ENCODE measurements around the gene ADRA2C.
A peak's percentile ranks its signal among the peaks of the same experiment; 100 is the strongest.

The ADRA2C gene

DNA sequence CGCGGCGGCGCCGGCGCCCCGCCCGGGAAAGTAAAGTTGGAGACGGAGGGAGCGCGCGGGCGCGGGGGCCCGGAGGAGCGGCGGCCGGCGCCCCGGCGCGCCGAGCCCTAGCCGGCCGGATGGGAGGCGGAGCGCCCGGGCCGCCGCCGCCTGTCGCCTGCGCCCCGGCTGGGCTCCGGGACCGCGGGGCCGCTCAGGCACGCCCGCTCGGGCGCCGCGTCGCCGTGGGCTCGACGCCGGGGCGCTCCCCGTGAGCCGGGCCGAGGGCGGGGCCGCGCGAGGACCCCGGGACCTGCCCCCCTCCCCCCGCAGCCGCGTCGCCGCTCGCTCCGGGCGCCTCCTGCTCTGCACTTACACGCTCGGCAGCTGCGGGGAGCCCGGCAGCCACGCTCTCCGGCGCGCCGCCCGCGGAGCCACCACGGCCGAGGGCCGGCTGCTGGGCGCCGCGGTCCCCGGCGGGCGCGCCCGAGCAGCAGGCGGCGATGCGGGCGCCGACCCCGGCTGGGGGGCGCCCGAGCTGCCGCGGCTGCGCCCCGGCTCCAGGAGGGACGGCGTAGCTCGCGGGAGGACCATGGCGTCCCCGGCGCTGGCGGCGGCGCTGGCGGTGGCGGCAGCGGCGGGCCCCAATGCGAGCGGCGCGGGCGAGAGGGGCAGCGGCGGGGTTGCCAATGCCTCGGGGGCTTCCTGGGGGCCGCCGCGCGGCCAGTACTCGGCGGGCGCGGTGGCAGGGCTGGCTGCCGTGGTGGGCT lies at the start of gene ADRA2C:
Gene ADRA2C (plus strand): TSS at position 350 of the 749 bp plus-strand sequence. CDS start 222 bp downstream, at position 572.
- intact Hi-C loops (cut with DNase I), result no loop called here
- peak in 34 of 42 donors; percentile 31 to 75 (median 55) for DNase-seq

DNA sequence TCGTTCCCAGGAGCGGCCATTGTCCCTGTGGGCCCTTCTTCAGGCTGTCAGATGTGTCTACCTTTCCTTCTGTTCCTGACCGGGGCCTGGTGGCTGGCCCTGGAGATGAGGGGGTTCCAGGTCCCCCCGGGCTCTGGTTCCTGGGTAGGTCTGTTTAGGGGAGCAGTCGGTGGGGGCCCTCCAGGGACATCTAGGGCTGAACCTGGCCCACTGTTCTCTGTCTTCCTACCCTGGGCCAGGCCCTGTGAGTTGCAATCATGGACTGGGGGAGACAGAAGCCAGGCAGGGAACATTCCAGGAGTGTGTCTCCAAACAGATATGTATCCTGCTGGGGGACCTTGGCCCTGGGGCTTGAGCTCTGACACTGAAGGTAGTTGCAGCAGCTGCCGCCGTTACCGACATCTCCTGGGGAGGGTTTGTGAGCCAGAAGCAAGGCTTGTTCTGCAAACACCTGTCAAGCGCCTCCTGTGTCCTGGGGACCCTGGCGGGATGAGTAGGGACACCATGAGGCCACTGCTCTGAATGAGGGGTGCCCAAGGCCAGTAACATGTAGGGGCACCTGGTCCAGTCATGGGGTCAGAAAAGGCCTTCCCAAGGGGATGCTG lies 49.5 kb upstream of the ADRA2C start:
- intact Hi-C loops (cut with DNase I), result no loop called here
- no peak for DNase-seq

DNA sequence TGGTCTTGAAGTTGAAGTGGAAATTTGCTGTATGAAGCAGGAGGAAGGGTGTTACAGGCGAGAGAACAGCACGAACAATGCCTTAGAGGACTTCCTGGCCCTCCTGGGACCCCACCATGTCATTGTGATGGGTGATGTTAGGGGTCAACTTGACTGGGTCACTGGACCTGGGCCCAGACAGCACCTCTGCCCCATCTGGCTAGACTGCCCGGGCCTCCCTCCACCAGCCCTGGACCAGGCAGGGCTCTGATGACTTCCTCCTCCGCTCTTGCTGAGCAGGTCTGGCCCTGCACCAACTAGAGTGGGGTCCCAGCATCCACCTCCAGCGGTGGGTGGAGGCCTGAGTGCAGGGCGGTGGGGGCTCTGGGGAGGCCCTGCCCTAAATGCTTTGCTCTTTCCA lies 48.9 kb upstream of the ADRA2C start:
- no peak for DNase-seq
- intact Hi-C loops (cut with DNase I), result no loop called here

DNA sequence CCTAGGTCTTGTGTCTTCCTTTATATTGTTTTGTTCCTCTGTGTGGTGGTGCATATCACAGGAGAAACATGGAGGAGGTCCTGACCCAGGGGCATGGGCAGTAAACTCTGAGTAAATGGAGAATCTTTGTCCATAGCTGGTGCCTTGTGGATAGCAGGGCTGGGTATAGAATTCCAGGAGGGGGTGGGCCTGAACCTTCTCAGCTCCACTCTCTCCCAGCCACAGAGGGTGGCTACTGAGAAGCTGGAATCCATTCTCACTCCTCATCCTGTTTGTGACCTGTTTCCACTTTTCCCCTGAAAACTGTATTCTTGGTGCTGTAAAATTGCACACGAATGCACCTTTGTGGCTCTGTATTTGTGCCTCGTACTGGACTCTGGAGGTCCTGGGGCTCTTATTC lies 47.7 kb upstream of the ADRA2C start:
- intact Hi-C loops (cut with DNase I), result no loop called here
- no peak for DNase-seq

DNA sequence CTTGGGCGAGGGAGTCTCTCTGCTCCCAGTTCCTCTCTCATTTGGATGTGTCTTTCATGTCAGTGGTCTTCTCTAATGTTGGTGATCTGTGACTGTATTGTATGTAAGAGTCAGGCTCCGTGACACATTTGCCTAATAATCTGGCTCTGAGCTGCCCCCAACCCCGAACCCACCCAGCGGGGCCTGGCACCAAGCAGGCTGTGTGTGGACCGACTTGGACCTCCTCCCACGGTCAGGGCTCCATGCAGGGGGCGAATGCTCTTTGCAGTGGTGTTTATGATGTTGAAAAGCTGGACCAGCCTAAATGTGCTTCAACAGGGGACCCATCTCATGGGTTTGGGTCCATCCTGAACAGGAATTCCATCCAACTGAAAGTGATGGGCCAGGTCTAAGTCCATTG lies 47.0 kb upstream of the ADRA2C start:
- peak in 1 of 42 donors; percentile 0 for DNase-seq
- intact Hi-C loops (cut with DNase I), result no loop called here

DNA sequence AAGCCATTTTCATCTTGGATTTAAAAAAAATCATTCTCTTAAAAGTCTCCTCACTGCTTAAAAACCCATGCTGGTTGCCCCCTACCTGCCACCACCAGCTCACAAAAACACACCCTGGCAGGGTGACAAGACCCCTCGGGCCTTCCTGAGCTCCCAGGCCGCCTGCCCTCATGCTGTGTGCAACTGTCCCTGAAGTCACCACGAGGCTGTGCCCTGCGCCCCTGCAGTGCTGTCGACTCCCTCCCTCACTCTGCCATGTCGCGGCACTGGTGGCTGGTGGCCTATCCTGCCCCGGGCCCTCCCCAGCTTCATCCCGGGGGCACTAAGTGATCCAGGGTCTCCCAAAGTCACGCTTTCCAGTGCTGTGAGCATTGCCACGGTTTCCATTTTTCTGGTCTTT lies 46.3 kb upstream of the ADRA2C start:
- DNase-seq, result peak in 1 of 42 donors; percentile 1
- intact Hi-C loops (cut with DNase I), result no loop called here

DNA sequence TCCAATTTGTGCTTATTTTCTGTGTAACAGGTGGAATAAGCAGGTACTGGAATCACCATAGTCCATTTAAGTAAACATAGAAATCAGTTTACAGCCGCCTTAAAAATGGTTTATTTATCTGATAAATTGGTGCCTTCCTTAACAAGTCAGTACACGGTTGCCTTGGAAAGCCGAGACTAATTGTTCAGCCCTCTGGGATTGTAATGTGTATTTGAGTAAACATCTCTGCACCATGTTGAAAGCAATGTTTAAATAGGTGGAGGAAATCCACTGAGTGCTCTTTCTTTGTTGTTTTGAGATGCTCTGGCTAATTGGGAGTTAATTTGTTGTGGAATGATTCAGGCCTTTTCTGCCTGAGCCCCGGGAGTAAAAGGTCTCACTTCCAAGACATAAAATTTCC lies 45.7 kb upstream of the ADRA2C start:
- DNase-seq, result no peak
- intact Hi-C loops (cut with DNase I), result no loop called here

DNA sequence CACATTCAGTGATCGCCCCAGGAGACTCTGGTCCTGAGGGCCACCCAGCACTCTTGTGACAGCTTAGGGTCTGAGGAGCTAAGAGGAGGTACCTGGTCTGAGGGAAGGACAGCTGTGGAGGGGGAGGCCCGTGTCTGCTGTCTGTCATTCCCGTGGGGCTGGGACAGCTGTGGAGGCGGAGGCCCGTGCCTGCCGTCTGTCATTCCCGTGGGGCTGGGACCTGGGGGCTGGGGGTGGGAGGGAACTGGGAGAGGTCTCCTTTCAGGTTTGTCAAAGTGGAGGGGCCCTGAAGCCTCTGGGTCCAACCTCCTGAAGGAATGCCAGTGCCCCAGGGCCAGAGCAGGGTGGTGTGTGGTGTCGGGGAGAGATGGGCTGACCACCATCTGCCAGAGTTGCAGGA lies 45.0 kb upstream of the ADRA2C start:
- intact Hi-C loops (cut with DNase I), result no loop called here

DNA sequence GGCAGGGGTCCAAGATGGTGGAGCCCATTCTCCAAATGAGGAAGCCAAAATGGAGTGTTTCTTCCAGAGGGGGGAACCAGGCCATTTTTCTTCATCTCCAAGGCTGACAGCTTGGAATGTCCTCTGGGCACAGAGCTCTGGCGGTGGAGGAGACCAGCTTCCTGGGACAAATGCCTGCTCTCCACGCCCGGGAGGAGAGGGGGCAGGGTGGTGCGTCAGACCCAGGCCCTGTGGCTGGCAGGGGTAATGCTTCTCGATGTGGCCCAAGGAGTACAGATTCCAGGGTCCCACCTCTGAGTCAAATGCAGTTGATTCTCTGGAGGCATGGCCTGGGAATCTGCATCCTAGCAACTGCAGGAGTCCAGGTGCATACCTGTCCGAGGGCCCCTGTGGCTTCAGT lies 44.6 kb upstream of the ADRA2C start:
- peak in 30 of 42 donors; percentile 20 to 80 (median 49) for DNase-seq
- intact Hi-C loops (cut with DNase I), result no loop called here

More for the DNA sequence above, 45.0 kb upstream of the ADRA2C start:
- no peak for DNase-seq

DNA sequence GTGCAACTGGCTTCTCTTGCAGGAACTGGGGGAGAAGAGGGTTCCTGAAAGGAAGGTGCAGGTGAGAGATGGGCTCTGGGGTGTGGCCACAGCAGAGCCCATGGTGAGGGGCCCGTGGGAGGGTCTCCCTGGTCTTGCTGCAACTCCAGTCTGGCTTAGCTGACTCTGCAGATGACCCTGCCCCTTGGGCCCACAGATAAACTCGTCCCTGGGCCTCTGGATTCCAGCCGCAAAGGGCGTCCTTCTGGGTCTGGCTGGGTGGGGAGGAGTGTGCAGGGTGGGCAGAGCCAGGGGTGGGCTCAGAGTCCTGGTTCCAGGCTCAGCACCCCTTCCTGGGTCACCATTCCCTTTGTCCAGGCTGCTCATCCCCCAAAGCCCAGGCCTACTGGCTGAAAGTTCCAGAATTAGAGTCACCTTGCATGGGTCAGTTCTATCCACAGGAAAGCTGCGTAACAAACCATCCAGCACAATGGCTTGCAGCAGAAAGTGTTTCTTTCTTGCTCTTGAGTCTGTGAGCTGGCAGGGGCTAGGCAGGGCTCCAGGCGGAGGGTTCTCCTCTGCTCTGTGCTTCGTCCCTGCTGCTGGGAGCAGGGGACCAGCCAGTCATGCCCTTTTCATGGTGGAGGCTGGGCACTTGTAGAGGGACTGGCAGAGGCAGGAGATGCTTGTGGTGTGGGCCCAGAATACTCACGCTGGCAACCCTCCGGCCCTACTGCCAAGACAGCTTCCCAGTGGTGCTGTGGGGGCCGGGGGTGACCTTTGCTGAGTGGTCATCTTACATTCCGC lies 43.5 kb upstream of the ADRA2C start:
- intact Hi-C loops (cut with DNase I), result no loop called here
- DNase-seq, result no peak

DNA sequence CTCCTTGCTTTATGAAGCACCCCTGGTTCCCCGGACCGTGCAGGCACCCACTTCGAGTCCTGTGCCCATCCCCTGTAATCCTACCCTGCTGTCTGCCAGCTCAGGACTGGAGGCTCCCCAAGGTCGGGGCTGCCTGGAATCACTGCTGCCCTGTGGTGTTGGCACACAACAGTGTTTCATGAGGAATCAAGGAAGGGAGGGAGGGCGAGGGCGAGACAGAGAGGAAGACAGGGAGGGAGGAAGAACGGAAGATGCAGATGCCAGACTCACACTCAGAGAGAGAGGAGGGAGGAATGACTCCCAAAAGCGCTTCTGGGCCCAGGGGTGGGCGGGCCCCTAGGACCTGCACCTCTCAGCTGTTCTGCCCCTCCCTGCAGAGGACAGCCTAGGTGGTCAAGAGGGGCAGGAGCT lies 42.9 kb upstream of the ADRA2C start:
- intact Hi-C loops (cut with DNase I), result no loop called here
- DNase-seq, result peak in 8 of 42 donors; percentile 15 to 58 (median 31)

DNA sequence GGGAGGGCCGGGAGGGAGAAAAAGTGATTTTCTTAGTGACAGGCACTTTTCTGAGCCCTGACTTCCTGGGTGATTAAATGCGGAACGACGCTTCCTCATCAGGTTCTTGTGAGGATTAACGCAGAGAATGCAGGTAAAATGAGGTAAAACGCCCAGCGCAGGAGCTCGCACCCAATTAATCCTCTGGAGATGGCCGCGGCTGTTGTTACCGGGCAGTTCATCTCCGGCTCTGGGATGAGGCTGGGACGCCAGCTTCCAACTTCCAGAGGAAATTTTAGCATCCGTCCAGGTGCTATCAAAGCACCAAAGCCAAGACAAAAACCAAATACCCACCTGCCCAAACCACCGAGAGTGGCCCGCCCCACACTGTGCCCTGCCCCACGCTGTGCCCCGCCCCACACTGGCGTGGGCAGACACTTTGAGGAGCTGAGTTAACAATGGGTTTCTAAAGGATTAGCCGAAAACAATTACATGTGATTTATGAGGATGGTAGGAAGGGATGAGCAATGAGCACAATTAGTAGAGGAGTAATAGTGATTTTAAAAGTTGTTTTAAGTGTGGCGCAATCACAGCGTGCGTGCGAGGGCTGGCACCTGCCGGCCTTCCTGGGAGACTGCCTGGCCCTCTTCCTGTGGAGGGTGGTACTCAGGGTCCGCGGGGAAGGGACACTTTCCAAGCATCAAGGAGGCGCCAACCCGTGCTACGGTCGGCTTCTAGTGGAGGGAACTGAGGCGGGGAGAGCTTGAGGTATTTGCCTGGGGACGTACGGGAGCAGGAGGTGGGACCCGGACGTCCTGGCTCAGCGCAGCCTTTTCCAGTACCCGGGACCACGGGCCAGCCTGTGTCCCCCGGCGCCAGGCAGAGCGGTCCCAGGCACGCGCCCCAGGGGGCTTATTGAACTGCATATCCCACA lies 41.6 kb upstream of the ADRA2C start:
- intact Hi-C loops (cut with DNase I), result no loop called here
- DNase-seq, result peak in 19 of 42 donors; percentile 19 to 66 (median 39)

DNA sequence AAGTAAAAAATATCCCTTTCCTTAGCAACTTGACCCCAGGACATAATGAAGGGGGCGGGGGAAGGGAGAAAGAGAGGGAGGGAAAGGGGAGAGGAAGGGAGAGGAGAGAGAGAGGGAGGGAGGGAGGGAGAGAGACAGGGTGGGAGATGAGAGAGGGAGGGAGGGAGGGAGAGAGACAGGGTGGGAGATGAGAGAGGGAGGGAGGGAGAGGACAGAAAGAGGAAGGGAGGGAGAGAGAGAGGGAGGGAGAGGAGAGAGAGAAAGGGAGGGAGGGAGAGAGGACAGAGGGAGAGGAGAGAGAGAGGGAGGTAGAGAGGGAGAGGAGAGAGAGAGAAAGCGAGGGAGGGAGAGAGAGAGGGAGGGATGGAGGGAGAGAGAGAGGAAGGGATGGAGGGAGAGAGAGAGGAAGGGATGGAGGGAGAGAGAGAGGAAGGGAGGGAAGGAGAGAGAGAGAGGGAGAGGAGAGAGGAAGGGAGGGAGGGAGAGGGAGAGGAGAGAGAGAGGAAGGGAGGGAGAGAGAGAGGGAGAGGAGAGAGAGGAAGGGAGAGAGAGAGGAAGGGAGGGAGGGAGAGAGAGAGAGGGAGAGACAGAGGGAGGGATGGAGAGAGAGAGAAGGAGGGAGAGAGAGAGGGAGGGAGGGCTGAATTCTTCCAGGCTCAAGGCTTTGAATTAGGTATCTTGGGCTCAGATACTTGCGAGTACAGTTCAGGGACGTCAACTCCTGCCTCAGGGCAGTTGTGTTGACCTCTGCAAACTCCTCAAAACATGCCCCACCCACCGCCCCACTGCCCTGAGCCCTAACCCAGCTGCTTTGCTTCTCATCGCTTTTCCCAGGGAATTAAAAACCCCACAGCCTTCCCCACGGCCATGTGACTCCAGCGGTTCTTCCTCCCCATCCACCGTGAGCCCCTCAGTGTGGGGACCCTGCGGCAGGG lies 40.0 kb upstream of the ADRA2C start:
- no peak for DNase-seq
- intact Hi-C loops (cut with DNase I), result no loop called here

DNA sequence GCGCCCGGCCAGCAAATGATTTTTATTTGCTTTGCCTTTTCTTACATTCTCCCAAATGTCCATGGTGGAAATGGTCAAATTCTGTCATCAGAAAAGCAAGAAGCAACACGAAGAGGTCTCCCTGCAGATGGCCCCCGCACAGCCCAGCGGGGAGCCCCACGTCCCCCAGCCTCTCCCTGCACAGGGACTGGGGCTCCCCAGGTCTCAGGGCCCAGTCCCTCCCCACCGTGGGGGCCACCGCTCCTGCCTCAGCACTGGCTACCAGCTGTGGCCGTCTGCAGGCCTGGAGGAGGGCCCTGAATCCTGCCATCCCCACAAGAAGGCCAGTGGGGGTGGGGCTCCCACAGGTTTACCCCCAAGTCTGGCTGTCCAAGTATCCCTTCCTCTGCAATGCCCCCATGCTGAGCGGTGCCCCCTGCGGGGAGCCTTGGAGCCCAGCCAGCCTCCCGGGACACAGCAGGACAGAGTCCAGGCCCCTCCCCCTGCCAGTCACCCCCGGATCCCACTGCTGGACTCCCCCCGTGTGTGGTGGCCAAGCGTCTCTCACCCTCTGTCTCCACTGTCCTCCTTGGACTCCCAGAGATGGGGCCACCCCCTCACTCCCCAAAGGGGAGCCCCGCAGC lies 38.2 kb upstream of the ADRA2C start:
- no peak for DNase-seq
- intact Hi-C loops (cut with DNase I), result no loop called here

DNA sequence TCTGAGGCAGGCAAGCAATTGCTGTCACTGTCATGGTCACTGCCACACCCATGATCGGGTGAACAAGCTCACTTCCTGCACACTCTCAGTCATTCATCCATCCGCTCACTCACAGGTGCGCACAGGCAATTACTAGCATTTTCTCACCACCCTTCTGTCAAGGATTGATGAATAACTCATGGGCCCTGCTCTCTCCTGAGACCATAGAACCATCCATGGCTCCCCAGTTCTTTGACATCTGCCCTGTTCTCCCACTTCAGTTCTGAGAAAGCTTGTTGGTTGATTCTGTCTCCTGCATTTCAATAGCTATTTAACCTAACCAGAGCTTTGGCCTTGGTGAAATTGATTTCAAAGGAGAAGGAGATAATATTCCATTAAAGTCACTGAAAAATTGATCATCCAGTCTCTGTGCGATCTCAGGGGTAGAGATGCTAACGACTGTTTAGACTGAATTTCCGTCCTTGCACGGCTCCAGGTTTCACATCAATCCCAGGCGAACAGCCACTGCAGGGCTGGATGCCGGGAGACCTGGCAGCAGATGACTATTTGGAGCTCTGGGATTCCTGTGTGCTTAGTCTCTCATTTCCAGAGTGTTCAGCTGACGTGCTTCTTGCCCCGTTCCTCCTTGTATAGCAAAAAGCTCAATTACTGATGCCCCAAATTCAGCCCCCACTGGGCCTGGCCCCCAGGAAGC lies 36.9 kb upstream of the ADRA2C start:
- no peak for DNase-seq
- intact Hi-C loops (cut with DNase I), result no loop called here

DNA sequence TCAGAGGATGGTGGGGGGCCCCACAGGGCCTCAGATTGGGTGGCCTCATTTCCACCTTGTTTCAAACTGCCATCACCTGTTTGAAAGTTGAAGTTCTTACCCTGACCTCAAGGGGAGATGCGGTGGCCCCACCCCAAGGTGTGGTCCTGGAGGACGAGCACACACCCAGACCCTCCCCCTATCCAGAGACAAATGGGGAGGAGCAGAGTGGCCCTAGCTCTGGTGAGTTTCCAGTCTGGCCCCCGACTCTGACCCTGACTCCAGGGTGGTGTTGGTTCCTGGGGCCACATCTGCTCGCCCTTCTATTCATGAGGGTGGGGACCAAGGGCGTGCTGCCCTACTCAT lies 36.3 kb upstream of the ADRA2C start:
- intact Hi-C loops (cut with DNase I), result no loop called here
- no peak for DNase-seq

All from head of caudate nucleus (tissue), 42 donors.